ENCODE data around the gene EVA1C.
"Not testable (repeated sequence)": the region's sequence is repeated elsewhere in the genome, so short reads cannot be mapped to it uniquely, and the experiment has no call there.

Gene EVA1C

DNA sequence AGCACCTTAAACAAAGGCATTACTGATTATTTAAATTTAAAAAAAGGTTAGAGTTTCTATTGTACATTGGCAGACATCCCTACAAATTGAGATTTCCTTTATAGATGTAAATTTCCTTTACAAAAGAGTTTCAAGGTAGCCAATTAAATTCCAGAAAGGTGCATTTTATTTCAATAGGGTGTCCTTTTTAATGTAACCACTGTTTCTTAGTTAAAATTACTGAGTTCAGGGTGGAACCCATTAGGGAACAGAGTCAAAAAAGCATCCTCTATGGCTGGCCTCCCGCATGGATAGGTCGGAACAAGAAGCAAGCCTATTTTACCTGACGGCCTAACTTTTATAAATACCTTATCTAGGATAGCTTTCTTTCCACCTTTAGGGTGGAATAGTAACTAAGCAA is 148.4 kb downstream of the EVA1C start:
- no peak for DNase-seq (ENCODE audit: low spot score)
- TF ChIP-seq, protein P1, sequence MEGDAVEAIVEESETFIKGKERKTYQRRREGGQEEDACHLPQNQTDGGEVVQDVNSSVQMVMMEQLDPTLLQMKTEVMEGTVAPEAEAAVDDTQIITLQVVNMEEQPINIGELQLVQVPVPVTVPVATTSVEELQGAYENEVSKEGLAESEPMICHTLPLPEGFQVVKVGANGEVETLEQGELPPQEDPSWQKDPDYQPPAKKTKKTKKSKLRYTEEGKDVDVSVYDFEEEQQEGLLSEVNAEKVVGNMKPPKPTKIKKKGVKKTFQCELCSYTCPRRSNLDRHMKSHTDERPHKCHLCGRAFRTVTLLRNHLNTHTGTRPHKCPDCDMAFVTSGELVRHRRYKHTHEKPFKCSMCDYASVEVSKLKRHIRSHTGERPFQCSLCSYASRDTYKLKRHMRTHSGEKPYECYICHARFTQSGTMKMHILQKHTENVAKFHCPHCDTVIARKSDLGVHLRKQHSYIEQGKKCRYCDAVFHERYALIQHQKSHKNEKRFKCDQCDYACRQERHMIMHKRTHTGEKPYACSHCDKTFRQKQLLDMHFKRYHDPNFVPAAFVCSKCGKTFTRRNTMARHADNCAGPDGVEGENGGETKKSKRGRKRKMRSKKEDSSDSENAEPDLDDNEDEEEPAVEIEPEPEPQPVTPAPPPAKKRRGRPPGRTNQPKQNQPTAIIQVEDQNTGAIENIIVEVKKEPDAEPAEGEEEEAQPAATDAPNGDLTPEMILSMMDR (IDR thresholded peaks at IDR 0.05; ENCODE audit: borderline replicate concordance, control extremely low read depth, extremely low read depth, insufficient read depth, missing control alignments), result no peak
- in situ Hi-C loops (cut with MboI; ENCODE audit: low sequenced_read_pairs, unreplicated experiment), result no loop called here

DNA sequence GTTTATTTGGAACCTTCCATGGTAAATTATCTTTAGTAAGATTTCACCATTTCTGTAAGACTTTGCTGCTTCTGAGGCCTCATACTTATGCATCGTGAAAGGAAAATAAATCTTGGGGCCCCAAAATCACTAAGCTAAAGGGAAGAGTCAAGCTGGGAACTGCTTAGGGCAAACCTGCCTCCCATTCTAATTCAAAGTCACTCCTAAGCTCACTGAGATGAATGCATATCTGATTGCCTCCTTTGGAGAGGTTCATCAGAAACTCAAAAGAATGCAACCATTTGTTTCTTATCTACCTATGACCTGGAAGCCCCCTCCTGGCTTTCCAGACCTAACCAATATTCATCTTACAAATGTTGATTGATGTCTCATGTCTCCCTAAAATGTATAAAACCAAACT is 149.0 kb downstream of the EVA1C start:
- in situ Hi-C loops (cut with MboI; ENCODE audit: low sequenced_read_pairs, unreplicated experiment); DNase-seq (ENCODE audit: low spot score): not testable (repeated sequence)

DNA sequence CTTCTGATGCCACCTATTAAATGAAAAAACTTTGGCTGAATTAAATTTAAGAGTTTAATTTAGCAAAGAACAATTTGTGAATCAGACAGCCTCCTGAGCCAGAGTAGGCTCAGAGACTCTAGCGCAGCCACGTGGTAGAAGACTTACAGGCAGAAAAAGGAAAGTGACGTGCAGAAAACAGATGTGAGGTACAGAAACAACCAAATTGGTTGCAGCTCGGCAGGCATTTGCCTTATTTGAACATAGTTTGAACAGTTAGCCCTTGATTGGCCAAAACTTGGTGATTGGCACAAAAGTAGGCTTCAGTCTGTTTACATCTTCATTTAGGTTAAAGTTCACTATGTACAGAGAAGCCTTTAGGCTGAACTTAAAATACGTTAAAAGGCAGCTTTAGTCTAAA is 149.9 kb downstream of the EVA1C start:
- in situ Hi-C loops (cut with MboI; ENCODE audit: low sequenced_read_pairs, unreplicated experiment), result no loop called here
- TF ChIP-seq, protein P1 (IDR thresholded peaks at IDR 0.05; ENCODE audit: borderline replicate concordance, control extremely low read depth, extremely low read depth, insufficient read depth, missing control alignments), result no peak

DNA sequence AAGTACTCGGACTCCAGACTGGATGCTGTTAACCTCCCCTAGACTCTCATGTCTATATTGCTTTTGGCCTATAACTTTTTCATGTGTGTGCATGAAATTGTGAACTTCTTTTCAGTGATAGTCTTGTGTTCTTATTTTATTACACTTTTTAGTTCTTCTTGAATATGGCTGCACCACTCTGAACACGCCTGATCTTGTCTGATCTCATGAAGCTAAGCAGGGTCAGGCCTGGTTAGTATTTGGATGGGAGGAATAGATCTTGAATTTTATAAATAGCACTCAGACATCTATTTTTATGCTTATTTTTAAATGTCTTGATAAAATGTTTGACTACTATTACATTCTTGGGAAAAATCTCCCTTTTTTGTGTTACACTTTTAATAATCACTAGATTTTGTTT is 150.4 kb downstream of the EVA1C start:
- TF ChIP-seq, protein P1 (IDR thresholded peaks at IDR 0.05; ENCODE audit: borderline replicate concordance, control extremely low read depth, extremely low read depth, insufficient read depth, missing control alignments), result no peak
- DNase-seq (ENCODE audit: low spot score), result no peak
- in situ Hi-C loops (cut with MboI; ENCODE audit: low sequenced_read_pairs, unreplicated experiment), result no loop called here

More for the DNA sequence above, 149.9 kb downstream of the EVA1C start:
- no peak for DNase-seq (ENCODE audit: low spot score)

Measured in GM13976 (cell line).